Tibial nerve (tissue), 4 donors: ENCODE results near the gene SMIM32.

Experiments used
- CTCF ChIP-seq, 5 experiments: fragments of 200-600 bp in 3 of 5; fragments of 450-650 bp in 2 of 5; sonication (generic) in 3 of 5; IDR thresholded peaks; one replicate each; pipeline ENCODE4 v1.5.1; 2016 to 2019; ENCODE audit warnings: antibody characterized with exemption in 5 of 5, mild to moderate bottlenecking in 3 of 5, moderate library complexity in 2 of 5
- EP300 ChIP-seq, 2 donors: sonication (generic); formaldehyde crosslinking; IDR thresholded peaks; one replicate each; pipeline ENCODE4 v1.6.1; 2017; ENCODE audit warnings: antibody characterized with exemption in 2 of 2, mild to moderate bottlenecking in 1 of 2
- POLR2A ChIP-seq, 2 donors: fragments of 450-650 bp; IDR thresholded peaks; one replicate each; pipeline ENCODE4 v1.6.1; 2017; ENCODE audit warnings: antibody characterized with exemption in 2 of 2, mild to moderate bottlenecking in 2 of 2, moderate library complexity in 2 of 2

GRCh38 chr5:136174021-136174659 is 18.8 kb downstream of the SMIM32 start:
- TF ChIP-seq CTCF (IDR thresholded peaks at IDR 0.05) (peak; percentile 17 to 53 (median 43)), POLR2A (IDR thresholded peaks at IDR 0.05) (no peak), EP300 (IDR thresholded peaks at IDR 0.05) (no peak)
